ENCODE results near the gene STAG1. TPM values are rescaled to one million over a fixed set of nuclear protein-coding genes. Genes with fewer than 3 reads are reported as not detected.

The STAG1 gene
- polyA plus RNA-seq, 2 of the 4 experiments (the other 2 are of a cell fraction): 12.8 to 19.2 TPM

DNA sequence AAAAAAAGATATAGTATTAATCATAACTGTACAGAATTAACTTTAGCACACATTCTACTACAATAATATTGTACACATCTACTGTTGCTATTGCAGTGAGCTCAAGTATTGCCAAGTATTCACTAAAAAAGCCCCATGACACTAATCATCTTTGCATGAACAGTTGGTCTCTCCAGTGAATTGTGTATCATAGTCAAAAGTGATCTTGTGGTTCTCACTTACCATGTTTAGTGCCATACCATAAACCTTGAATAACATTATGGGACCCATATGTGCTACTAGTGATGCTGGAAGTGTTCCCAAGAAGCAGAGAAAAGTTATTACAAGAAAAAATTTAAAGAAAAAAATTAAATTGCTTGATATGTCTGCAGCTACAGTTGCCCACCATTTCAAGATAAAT lies 324.9 kb downstream of the STAG1 start:
- no peak overlapping the region for H3K4me2 ChIP-seq
- H3K4me3 ChIP-seq: no peak overlapping the region
- H3K4me1 ChIP-seq: no peaks in the 10 kb centered on the region
- no peaks in the 10 kb centered on the region for H3K9me3 ChIP-seq
- DNase-seq (ENCODE audit: low read depth in 1 of 2, low spot score in 1 of 2) (no peak), ATAC-seq (no peak), FAIRE-seq (no peak)
- ChIA-PET CTCF (interaction anchor here (1.5 kb wide), 1 partner anchor 36 kb away, joined by 5 read pairs; no protein-coding TSS in a partner anchor), POLR2A (no interaction called here)
- no peak overlapping the region for H3K27ac ChIP-seq
- TF ChIP-seq ZFP36 (IDR thresholded peaks at IDR 0.05; ENCODE audit: borderline replicate concordance, partially characterized antibody): no peak
- TF ChIP-seq RNF2 (IDR thresholded peaks at IDR 0.05; ENCODE audit: borderline replicate concordance, low read depth): no peak
- TF ChIP-seq HOXA7 (CRISPR knock-in tag; IDR thresholded peaks at IDR 0.05): no peak
- no peak for TF ChIP-seq FOXS1 (CRISPR knock-in tag; IDR thresholded peaks at IDR 0.05)
- no peak for TF ChIP-seq JUNB (IDR thresholded peaks at IDR 0.05)
- no peak for TF ChIP-seq NPAS2 (CRISPR knock-in tag; IDR thresholded peaks at IDR 0.05; ENCODE audit: borderline replicate concordance)
- TF ChIP-seq, protein P1, sequence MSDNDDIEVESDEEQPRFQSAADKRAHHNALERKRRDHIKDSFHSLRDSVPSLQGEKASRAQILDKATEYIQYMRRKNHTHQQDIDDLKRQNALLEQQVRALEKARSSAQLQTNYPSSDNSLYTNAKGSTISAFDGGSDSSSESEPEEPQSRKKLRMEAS (IDR thresholded peaks at IDR 0.05): no peak
- no peak for TF ChIP-seq EHMT2 (IDR thresholded peaks at IDR 0.05; ENCODE audit: low read depth)
- no peak for TF ChIP-seq FOSB (CRISPR knock-in tag; IDR thresholded peaks at IDR 0.05)
- no peak for TF ChIP-seq NR3C1 (IDR thresholded peaks at IDR 0.05)
- no peak for TF ChIP-seq HOXB13 (CRISPR knock-in tag; IDR thresholded peaks at IDR 0.05; ENCODE audit: low read depth)
- no peak for TF ChIP-seq PHF8 (IDR thresholded peaks at IDR 0.05; ENCODE audit: borderline replicate concordance, low read depth)
- no peak for TF ChIP-seq RAD21 (conservative IDR thresholded peaks at IDR 0.05 in 1 of 2, IDR thresholded peaks at IDR 0.05 in 1 of 2)
- TF ChIP-seq JUN (IDR thresholded peaks at IDR 0.05): no peak
- no peak for TF ChIP-seq SMC3 (IDR thresholded peaks at IDR 0.05)
- TF ChIP-seq ESRRA (IDR thresholded peaks at IDR 0.05; ENCODE audit: borderline replicate concordance, low read length): no peak
- TF ChIP-seq, protein P2, sequence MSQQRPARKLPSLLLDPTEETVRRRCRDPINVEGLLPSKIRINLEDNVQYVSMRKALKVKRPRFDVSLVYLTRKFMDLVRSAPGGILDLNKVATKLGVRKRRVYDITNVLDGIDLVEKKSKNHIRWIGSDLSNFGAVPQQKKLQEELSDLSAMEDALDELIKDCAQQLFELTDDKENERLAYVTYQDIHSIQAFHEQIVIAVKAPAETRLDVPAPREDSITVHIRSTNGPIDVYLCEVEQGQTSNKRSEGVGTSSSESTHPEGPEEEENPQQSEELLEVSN (IDR thresholded peaks at IDR 0.05; ENCODE audit: borderline replicate concordance, low read depth): no peak
- TF ChIP-seq ZSCAN20 (CRISPR knock-in tag; IDR thresholded peaks at IDR 0.05): no peak

DNA sequence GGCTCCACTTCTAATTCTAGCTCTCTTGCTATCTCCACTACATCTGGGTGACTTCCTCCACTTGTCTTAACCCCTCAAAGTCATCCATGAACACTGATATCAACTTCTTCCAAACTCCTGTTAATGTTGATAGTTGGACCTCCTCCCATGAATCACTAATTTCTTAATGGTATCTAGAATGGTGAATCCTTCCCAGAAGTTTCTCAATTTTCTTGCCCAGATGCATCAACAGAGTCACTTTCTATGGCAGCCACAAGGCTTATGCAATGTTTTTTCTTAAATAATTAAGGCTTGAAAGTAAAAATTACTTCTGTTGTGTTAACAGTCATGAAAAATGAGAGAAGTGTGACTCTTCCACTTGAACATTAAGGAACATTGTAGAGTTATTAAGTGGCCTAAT lies 337.7 kb downstream of the STAG1 start:
- Histone ChIP-seq H3K4me3 (no peak overlapping the region), H3K4me1 (no peaks in the 10 kb centered on the region), H3K4me2 (no peak overlapping the region), H3K9me3 (no peaks in the 10 kb centered on the region), H3K27ac (no peak overlapping the region)
- no peak for DNase-seq (ENCODE audit: low read depth in 1 of 2, low spot score in 1 of 2)
- ChIA-PET POLR2A (no interaction called here), CTCF (interaction anchor here (1.2 kb wide), 1 partner anchor 23 kb away, joined by 3 read pairs; no protein-coding TSS in a partner anchor)
- TF ChIP-seq GATA3 (IDR thresholded peaks at IDR 0.05; ENCODE audit: borderline replicate concordance): no peak
- no peak for TF ChIP-seq NFE2L2 (conservative IDR thresholded peaks at IDR 0.05; ENCODE audit: low read length)
- TF ChIP-seq HOXA7 (CRISPR knock-in tag; IDR thresholded peaks at IDR 0.05): no peak
- TF ChIP-seq KDM5A (IDR thresholded peaks at IDR 0.05): no peak
- no peak for TF ChIP-seq ZC3H11A (IDR thresholded peaks at IDR 0.05)
- no peak for TF ChIP-seq EP300 (IDR thresholded peaks at IDR 0.05)
- TF ChIP-seq ZNF302 (CRISPR knock-in tag; IDR thresholded peaks at IDR 0.05): no peak
- FAIRE-seq: no peak
- ATAC-seq: no peak

DNA sequence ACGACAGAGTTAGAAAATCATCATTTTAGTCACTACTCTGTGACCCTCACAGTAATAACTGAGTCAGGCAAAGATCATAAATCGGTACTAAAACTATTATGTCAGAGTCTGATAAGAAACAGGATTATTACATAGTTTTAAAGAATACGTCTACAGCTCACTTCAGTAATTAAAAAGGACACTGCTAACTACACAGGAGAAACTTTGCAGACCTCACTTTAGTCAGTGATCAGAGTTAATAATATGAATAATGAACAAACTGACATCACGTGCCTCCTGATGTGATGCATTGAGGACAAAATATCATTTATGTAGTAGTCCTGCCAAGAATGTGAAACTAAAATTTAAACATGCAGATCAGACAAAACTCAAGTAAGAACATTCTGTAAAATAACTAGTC lies 339.9 kb downstream of the STAG1 start:
- DNase-seq (ENCODE audit: low read depth in 1 of 2, low spot score in 1 of 2): no peak
- CTCF ChIA-PET: no interaction called here
- FAIRE-seq: no peak
- H3K27ac ChIP-seq: no peak overlapping the region
- ATAC-seq: no peak
- no peaks in the 10 kb centered on the region for H3K9me3 ChIP-seq
- POLR2A ChIA-PET: no interaction called here
- no peak overlapping the region for H3K4me2 ChIP-seq
- H3K4me1 ChIP-seq: no peaks in the 10 kb centered on the region
- 86% methylated on average over 4 of the region's 4 CpGs for WGBS (ENCODE audit: missing lambda C conversion rate)
- TF ChIP-seq, protein P3, sequence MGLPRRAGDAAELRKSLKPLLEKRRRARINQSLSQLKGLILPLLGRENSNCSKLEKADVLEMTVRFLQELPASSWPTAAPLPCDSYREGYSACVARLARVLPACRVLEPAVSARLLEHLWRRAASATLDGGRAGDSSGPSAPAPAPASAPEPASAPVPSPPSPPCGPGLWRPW (IDR thresholded peaks at IDR 0.05): no peak
- TF ChIP-seq CHD4 (IDR thresholded peaks at IDR 0.05; ENCODE audit: borderline replicate concordance) (no peak), RNF2 (IDR thresholded peaks at IDR 0.05; ENCODE audit: borderline replicate concordance, low read depth) (no peak), GATA3 (IDR thresholded peaks at IDR 0.05; ENCODE audit: borderline replicate concordance) (no peak), CEBPB (IDR thresholded peaks at IDR 0.05) (no peak), POLR2AphosphoS2 (conservative IDR thresholded peaks at IDR 0.05; ENCODE audit: low read length) (no peak), ZFP36 (IDR thresholded peaks at IDR 0.05; ENCODE audit: borderline replicate concordance, partially characterized antibody) (no peak), MAZ (IDR thresholded peaks at IDR 0.05; ENCODE audit: borderline replicate concordance, low read depth, low read length) (no peak)
- TF ChIP-seq, protein P1 (IDR thresholded peaks at IDR 0.05): no peak
- TF ChIP-seq, protein P4, sequence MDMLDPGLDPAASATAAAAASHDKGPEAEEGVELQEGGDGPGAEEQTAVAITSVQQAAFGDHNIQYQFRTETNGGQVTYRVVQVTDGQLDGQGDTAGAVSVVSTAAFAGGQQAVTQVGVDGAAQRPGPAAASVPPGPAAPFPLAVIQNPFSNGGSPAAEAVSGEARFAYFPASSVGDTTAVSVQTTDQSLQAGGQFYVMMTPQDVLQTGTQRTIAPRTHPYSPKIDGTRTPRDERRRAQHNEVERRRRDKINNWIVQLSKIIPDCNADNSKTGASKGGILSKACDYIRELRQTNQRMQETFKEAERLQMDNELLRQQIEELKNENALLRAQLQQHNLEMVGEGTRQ (IDR thresholded peaks at IDR 0.05): no peak
- TF ChIP-seq, protein P5, sequence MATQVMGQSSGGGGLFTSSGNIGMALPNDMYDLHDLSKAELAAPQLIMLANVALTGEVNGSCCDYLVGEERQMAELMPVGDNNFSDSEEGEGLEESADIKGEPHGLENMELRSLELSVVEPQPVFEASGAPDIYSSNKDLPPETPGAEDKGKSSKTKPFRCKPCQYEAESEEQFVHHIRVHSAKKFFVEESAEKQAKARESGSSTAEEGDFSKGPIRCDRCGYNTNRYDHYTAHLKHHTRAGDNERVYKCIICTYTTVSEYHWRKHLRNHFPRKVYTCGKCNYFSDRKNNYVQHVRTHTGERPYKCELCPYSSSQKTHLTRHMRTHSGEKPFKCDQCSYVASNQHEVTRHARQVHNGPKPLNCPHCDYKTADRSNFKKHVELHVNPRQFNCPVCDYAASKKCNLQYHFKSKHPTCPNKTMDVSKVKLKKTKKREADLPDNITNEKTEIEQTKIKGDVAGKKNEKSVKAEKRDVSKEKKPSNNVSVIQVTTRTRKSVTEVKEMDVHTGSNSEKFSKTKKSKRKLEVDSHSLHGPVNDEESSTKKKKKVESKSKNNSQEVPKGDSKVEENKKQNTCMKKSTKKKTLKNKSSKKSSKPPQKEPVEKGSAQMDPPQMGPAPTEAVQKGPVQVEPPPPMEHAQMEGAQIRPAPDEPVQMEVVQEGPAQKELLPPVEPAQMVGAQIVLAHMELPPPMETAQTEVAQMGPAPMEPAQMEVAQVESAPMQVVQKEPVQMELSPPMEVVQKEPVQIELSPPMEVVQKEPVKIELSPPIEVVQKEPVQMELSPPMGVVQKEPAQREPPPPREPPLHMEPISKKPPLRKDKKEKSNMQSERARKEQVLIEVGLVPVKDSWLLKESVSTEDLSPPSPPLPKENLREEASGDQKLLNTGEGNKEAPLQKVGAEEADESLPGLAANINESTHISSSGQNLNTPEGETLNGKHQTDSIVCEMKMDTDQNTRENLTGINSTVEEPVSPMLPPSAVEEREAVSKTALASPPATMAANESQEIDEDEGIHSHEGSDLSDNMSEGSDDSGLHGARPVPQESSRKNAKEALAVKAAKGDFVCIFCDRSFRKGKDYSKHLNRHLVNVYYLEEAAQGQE (IDR thresholded peaks at IDR 0.05): no peak
- no peak overlapping the region for H3K4me3 ChIP-seq
